ENCODE data around the gene FAM107B.

The FAM107B gene

DNA sequence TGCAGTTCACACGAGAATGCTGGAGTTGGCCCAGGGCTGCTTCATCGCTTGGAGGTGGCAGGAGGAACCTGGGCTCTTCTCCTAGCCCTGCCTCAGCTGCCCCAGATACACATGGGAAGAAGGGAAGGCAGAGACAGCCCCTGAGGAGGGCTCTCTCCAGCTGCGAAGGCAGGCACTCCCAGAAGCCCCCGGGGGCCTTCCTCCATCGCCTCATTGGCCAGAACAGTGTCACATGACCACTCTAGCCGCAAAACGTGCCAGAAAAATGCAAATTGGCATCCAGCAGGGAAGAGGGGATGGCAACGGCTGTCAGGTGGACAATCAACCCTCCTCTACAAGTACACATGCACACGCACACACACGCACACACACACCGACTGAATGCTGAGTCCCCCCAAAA is 226.2 kb downstream of the FAM107B start:
- no CpG with 5 or more reads among the region's 11 CpGs for WGBS (ENCODE audit: extremely low coverage, insufficient coverage, low lambda C conversion rate)

DNA sequence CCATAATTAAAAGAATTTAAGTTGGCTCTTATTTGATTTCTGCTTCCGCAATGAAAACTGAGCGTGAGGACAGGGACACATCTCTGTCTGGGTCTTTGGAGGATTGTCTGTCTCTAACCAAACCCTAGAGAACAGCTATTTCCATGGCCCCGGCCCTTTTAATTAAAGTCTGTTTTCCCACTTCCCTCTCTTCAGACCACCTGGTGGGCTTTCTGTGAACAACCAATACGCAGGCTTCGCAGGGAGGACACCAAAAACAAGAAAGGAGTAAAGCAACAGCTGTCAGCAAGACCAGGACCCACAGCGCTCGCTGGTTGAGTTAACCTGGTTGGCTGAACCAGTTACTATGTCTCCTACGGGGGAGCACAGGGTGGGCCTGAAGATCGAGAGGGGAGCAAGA is 226.9 kb downstream of the FAM107B start:
- Histone ChIP-seq H3K23ac (ENCODE audit: low read length) (no peak overlapping the region), H3K79me2 (ENCODE audit: control insufficient read depth, insufficient read depth, low read length) (no peaks in the 10 kb centered on the region), H3K36me3 (ENCODE audit: control insufficient read depth, insufficient read depth, low read length) (no peaks in the 10 kb centered on the region), H3K79me1 (ENCODE audit: low read length) (peaks cover 2% of the 10 kb centered on the region), H4K5ac (ENCODE audit: low read length) (no peak overlapping the region), H3K27ac (ENCODE audit: low read depth, low read length) (no peak overlapping the region), H3K56ac (ENCODE audit: low read length) (peak overlapping the region; percentile 30), H3K4ac (ENCODE audit: low read depth, low read length) (no peak overlapping the region), H4K8ac (ENCODE audit: low read depth, low read length) (no peak overlapping the region), H3K4me3 (ENCODE audit: low read length) (no peak overlapping the region), H3K4me1 (ENCODE audit: control insufficient read depth, low read depth, low read length) (peaks cover 3% of the 10 kb centered on the region), H2AK5ac (ENCODE audit: low read length) (no peak overlapping the region), H2BK5ac (ENCODE audit: low read length) (no peak overlapping the region), H3K18ac (ENCODE audit: low read length) (no peak overlapping the region), H2BK120ac (ENCODE audit: low read depth, low read length) (no peak overlapping the region), H3K27me3 (ENCODE audit: insufficient read depth, low read length, poor library complexity) (no peaks in the 10 kb centered on the region), H3K4me2 (ENCODE audit: low read length) (no peak overlapping the region), H3K9ac (ENCODE audit: low read length) (no peak overlapping the region), H2BK15ac (replicated peaks; ENCODE audit: low read depth) (no peak overlapping the region)
- WGBS (ENCODE audit: extremely low coverage, insufficient coverage, low lambda C conversion rate): no CpG with 5 or more reads among the region's 9 CpGs
- DNase-seq: peak; percentile 72

More for the DNA sequence above, 226.2 kb downstream of the FAM107B start:
- Histone ChIP-seq H3K27me3 (ENCODE audit: insufficient read depth, low read length, poor library complexity) (no peaks in the 10 kb centered on the region), H2BK15ac (replicated peaks; ENCODE audit: low read depth) (no peak overlapping the region), H3K36me3 (ENCODE audit: control insufficient read depth, insufficient read depth, low read length) (no peaks in the 10 kb centered on the region), H3K18ac (ENCODE audit: low read length) (no peak overlapping the region), H3K4ac (ENCODE audit: low read depth, low read length) (no peak overlapping the region), H3K23ac (ENCODE audit: low read length) (no peak overlapping the region), H4K8ac (ENCODE audit: low read depth, low read length) (no peak overlapping the region), H3K27ac (ENCODE audit: low read depth, low read length) (no peak overlapping the region), H2BK5ac (ENCODE audit: low read length) (no peak overlapping the region), H3K79me2 (ENCODE audit: control insufficient read depth, insufficient read depth, low read length) (no peaks in the 10 kb centered on the region), H3K4me1 (ENCODE audit: control insufficient read depth, low read depth, low read length) (peaks cover 5% of the 10 kb centered on the region), H2AK5ac (ENCODE audit: low read length) (no peak overlapping the region), H3K4me3 (ENCODE audit: low read length) (no peak overlapping the region), H4K5ac (ENCODE audit: low read length) (no peak overlapping the region), H3K56ac (ENCODE audit: low read length) (no peak overlapping the region), H3K9ac (ENCODE audit: low read length) (no peak overlapping the region), H3K79me1 (ENCODE audit: low read length) (peaks cover under 1% of the 10 kb centered on the region), H2BK120ac (ENCODE audit: low read depth, low read length) (no peak overlapping the region), H3K4me2 (ENCODE audit: low read length) (no peak overlapping the region)
- peak; percentile 13 for DNase-seq

DNA sequence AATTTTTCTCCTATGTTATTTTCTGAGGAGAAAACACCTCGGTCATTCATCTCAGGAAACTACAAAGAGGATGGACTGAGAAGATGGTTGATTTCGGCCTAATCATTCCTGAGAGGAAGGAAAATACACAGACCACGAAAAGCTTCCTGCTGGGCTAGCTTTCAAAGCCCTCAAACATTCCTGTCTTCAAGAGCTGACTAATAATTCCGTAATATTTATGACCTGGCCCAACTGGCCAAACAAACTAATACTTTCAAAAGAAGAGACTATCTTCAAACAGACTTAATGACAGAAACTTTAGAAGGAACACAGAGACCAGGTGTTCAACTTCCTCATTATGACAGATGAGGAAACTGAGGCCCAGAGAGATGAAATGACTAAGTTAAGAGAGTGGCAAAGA is 228.9 kb downstream of the FAM107B start:
- H3K79me2 ChIP-seq (ENCODE audit: control insufficient read depth, insufficient read depth, low read length): no peaks in the 10 kb centered on the region
- H4K5ac ChIP-seq (ENCODE audit: low read length): no peak overlapping the region
- H3K4me3 ChIP-seq (ENCODE audit: low read length): no peak overlapping the region
- no peak overlapping the region for H3K23ac ChIP-seq (ENCODE audit: low read length)
- no peak overlapping the region for H3K4me2 ChIP-seq (ENCODE audit: low read length)
- peaks cover 3% of the 10 kb centered on the region for H3K4me1 ChIP-seq (ENCODE audit: control insufficient read depth, low read depth, low read length)
- peaks cover 2% of the 10 kb centered on the region for H3K79me1 ChIP-seq (ENCODE audit: low read length)
- no peak for DNase-seq
- no peak overlapping the region for H3K56ac ChIP-seq (ENCODE audit: low read length)
- no peak overlapping the region for H2BK5ac ChIP-seq (ENCODE audit: low read length)
- no peaks in the 10 kb centered on the region for H3K27me3 ChIP-seq (ENCODE audit: insufficient read depth, low read length, poor library complexity)
- H2BK120ac ChIP-seq (ENCODE audit: low read depth, low read length): no peak overlapping the region
- H3K36me3 ChIP-seq (ENCODE audit: control insufficient read depth, insufficient read depth, low read length): no peaks in the 10 kb centered on the region
- H4K8ac ChIP-seq (ENCODE audit: low read depth, low read length): no peak overlapping the region
- H2BK15ac ChIP-seq (replicated peaks; ENCODE audit: low read depth): no peak overlapping the region
- WGBS (ENCODE audit: extremely low coverage, insufficient coverage, low lambda C conversion rate): no CpG with 5 or more reads among the region's 4 CpGs
- H3K9ac ChIP-seq (ENCODE audit: low read length): no peak overlapping the region
- H3K4ac ChIP-seq (ENCODE audit: low read depth, low read length): no peak overlapping the region
- no peak overlapping the region for H3K27ac ChIP-seq (ENCODE audit: low read depth, low read length)
- H2AK5ac ChIP-seq (ENCODE audit: low read length): no peak overlapping the region
- H3K18ac ChIP-seq (ENCODE audit: low read length): no peak overlapping the region

DNA sequence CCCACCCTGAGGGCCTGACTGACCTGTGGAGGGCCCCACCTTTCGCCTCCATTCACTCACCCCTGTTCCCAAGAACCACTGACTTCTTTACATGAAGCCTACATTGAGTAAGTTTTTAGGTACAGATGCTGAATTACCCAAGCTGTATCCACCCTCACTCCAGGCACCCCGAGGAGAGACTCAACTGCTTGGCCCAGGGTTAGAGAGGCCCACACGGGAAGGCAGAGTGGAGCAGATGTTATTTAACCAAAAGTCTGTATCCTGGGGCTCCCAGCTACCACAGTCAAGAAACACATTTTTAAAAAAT is 230.8 kb downstream of the FAM107B start:
- H2BK5ac ChIP-seq (ENCODE audit: low read length): no peak overlapping the region
- no peak overlapping the region for H3K56ac ChIP-seq (ENCODE audit: low read length)
- no peak overlapping the region for H3K18ac ChIP-seq (ENCODE audit: low read length)
- H2BK120ac ChIP-seq (ENCODE audit: low read depth, low read length): no peak overlapping the region
- H2AK5ac ChIP-seq (ENCODE audit: low read length): no peak overlapping the region
- no peak overlapping the region for H3K4ac ChIP-seq (ENCODE audit: low read depth, low read length)
- H4K8ac ChIP-seq (ENCODE audit: low read depth, low read length): no peak overlapping the region
- no CpG with 5 or more reads among the region's 3 CpGs for WGBS (ENCODE audit: extremely low coverage, insufficient coverage, low lambda C conversion rate)
- no peak overlapping the region for H4K5ac ChIP-seq (ENCODE audit: low read length)
- H3K23ac ChIP-seq (ENCODE audit: low read length): no peak overlapping the region
- no peak overlapping the region for H2BK15ac ChIP-seq (replicated peaks; ENCODE audit: low read depth)
- peaks cover 2% of the 10 kb centered on the region for H3K79me1 ChIP-seq (ENCODE audit: low read length)
- H3K27ac ChIP-seq (ENCODE audit: low read depth, low read length): no peak overlapping the region
- no peaks in the 10 kb centered on the region for H3K27me3 ChIP-seq (ENCODE audit: insufficient read depth, low read length, poor library complexity)
- H3K36me3 ChIP-seq (ENCODE audit: control insufficient read depth, insufficient read depth, low read length): no peaks in the 10 kb centered on the region
- no peak overlapping the region for H3K4me2 ChIP-seq (ENCODE audit: low read length)
- peaks cover 3% of the 10 kb centered on the region for H3K4me1 ChIP-seq (ENCODE audit: control insufficient read depth, low read depth, low read length)
- no peak overlapping the region for H3K9ac ChIP-seq (ENCODE audit: low read length)
- H3K4me3 ChIP-seq (ENCODE audit: low read length): no peak overlapping the region
- no peaks in the 10 kb centered on the region for H3K79me2 ChIP-seq (ENCODE audit: control insufficient read depth, insufficient read depth, low read length)
- DNase-seq: no peak

DNA sequence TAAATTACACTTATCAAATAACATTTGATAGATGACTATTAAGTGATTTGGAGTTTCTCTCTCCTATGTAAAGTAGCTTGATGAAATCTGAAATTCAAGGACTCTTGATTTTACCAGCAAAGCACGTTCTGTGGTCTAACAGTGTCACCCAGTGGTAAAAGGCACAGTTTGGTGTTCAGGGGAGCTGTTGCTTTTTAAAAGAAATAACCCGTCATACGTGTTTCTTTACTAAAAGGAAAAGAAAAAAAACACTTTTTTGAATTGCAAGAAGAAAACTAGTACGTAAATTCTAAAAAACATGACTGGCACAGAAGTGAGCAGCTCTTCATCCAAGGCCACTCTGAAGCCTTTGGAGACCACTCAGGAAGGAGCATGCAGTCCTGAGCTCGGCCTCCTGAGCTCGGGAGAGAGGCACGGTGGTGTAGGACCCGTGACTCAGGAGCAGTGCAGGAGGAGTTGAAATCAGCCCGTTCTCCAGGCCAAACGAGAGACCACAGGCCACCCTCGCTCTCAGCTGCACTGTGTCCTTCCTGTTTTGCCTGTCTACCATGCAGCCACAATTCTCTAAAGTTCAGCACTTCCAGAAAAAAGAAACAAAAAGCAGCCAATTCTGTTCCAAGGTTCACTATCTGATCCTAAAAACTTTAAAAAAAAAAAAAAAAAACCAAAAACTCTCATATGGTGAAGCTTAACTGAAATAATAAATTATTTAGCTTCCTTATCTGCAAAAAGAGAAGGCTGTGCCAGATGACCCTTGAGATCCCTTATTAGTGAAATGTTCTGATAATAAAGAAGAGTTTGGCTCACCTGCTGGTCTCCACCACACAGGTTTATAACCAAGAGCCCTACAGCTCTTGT is 231.4 kb downstream of the FAM107B start:
- DNase-seq: peak; percentile 21
- Histone ChIP-seq H3K4ac (ENCODE audit: low read depth, low read length) (no peak overlapping the region), H4K8ac (ENCODE audit: low read depth, low read length) (no peak overlapping the region), H3K4me2 (ENCODE audit: low read length) (no peak overlapping the region), H2BK15ac (replicated peaks; ENCODE audit: low read depth) (no peak overlapping the region), H3K4me1 (ENCODE audit: control insufficient read depth, low read depth, low read length) (peaks cover 3% of the 10 kb centered on the region), H2BK5ac (ENCODE audit: low read length) (no peak overlapping the region), H3K23ac (ENCODE audit: low read length) (no peak overlapping the region), H3K56ac (ENCODE audit: low read length) (no peak overlapping the region), H3K79me1 (ENCODE audit: low read length) (peaks cover 2% of the 10 kb centered on the region), H3K27ac (ENCODE audit: low read depth, low read length) (no peak overlapping the region), H2BK120ac (ENCODE audit: low read depth, low read length) (no peak overlapping the region), H3K27me3 (ENCODE audit: insufficient read depth, low read length, poor library complexity) (no peaks in the 10 kb centered on the region), H3K18ac (ENCODE audit: low read length) (no peak overlapping the region), H3K36me3 (ENCODE audit: control insufficient read depth, insufficient read depth, low read length) (no peaks in the 10 kb centered on the region), H3K4me3 (ENCODE audit: low read length) (no peak overlapping the region), H4K5ac (ENCODE audit: low read length) (no peak overlapping the region), H3K79me2 (ENCODE audit: control insufficient read depth, insufficient read depth, low read length) (no peaks in the 10 kb centered on the region), H3K9ac (ENCODE audit: low read length) (no peak overlapping the region), H2AK5ac (ENCODE audit: low read length) (no peak overlapping the region)
- WGBS (ENCODE audit: extremely low coverage, insufficient coverage, low lambda C conversion rate): no CpG with 5 or more reads among the region's 11 CpGs

DNA sequence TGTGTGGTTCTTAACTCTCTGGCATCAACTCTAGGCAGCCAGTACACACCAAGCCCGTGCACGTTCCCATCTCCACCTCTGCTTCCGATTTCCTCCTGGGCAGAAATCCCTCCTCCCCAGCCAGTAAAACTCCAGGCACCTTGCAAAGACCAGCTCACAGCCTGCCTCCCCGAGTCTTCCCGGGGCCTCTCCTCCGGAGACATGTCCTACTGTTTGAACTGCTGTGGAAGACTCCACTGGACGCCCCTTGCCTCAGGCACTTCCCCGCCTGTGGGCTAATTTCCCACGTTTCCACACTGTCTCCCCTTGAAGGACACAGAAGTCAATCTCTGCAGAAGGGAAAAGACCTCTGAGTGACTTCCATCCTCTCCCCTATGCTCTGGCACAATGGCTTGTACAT is 233.3 kb downstream of the FAM107B start:
- Histone ChIP-seq H3K79me2 (ENCODE audit: control insufficient read depth, insufficient read depth, low read length) (no peaks in the 10 kb centered on the region), H3K56ac (ENCODE audit: low read length) (no peak overlapping the region)
- no CpG with 5 or more reads among the region's 9 CpGs for WGBS (ENCODE audit: extremely low coverage, insufficient coverage, low lambda C conversion rate)

More for the DNA sequence above, 233.3 kb downstream of the FAM107B start:
- H3K4me1 ChIP-seq (ENCODE audit: control insufficient read depth, low read depth, low read length): no peaks in the 10 kb centered on the region
- no peak overlapping the region for H3K27ac ChIP-seq (ENCODE audit: low read depth, low read length)
- no peak overlapping the region for H3K4me3 ChIP-seq (ENCODE audit: low read length)
- no peak overlapping the region for H3K4ac ChIP-seq (ENCODE audit: low read depth, low read length)
- H3K36me3 ChIP-seq (ENCODE audit: control insufficient read depth, insufficient read depth, low read length): no peaks in the 10 kb centered on the region
- H2BK15ac ChIP-seq (replicated peaks; ENCODE audit: low read depth): no peak overlapping the region
- no peak overlapping the region for H4K8ac ChIP-seq (ENCODE audit: low read depth, low read length)
- no peak overlapping the region for H3K9ac ChIP-seq (ENCODE audit: low read length)
- H2BK120ac ChIP-seq (ENCODE audit: low read depth, low read length): no peak overlapping the region
- no peak overlapping the region for H2BK5ac ChIP-seq (ENCODE audit: low read length)
- no peak overlapping the region for H3K23ac ChIP-seq (ENCODE audit: low read length)
- H3K27me3 ChIP-seq (ENCODE audit: insufficient read depth, low read length, poor library complexity): no peaks in the 10 kb centered on the region
- no peak overlapping the region for H3K18ac ChIP-seq (ENCODE audit: low read length)
- H3K79me1 ChIP-seq (ENCODE audit: low read length): peaks cover 2% of the 10 kb centered on the region
- no peak overlapping the region for H3K4me2 ChIP-seq (ENCODE audit: low read length)
- H4K5ac ChIP-seq (ENCODE audit: low read length): no peak overlapping the region
- DNase-seq: no peak
- H2AK5ac ChIP-seq (ENCODE audit: low read length): no peak overlapping the region

All from mesendoderm (in vitro differentiated cells).